Measurements from ENCODE around the gene OR51G2.
"Not testable (repeated sequence)": the region's sequence is repeated elsewhere in the genome, so short reads cannot be mapped to it uniquely, and the experiment has no call there.

DNA sequence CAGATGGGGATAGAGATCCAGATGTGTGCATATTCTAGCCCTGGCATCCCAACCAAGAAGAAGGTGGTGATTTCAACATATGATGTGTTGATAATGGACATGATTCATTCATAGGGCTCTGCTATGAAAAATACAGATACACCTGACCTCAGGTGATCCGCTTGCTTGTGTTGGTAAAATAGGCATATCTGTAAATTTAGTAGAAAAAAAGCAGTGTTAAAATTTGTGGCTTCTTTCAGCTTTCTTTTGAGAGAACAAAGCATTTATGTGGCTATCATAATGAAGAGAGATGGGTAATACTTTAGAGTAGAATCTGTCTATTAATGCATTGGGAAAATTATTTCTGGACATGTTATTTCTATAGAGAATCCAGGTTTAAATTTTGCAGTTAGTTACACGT is 36.5 kb upstream of the OR51G2 start, which contains the start of gene OR51A2:
- TF ChIP-seq CTCF, POLR2A (IDR thresholded peaks at IDR 0.05): not testable (repeated sequence)
